KOPT-K1 (cell line): Measurements from ENCODE around the gene TSPOAP1.

Source experiments
- H3K27ac ChIP-seq: fragments of 200-600 bp; sonication (generic); 2 replicates; pipeline ENCODE4 v1.5.1; 2016; ENCODE audit warnings: antibody characterized with exemption, mild to moderate bottlenecking, low read depth, low read length; ENCODE audit not compliant: poor library complexity, severe bottlenecking
- H3K36me3 ChIP-seq: fragments of 200-600 bp; sonication (generic); 2 replicates; pipeline ENCODE4 v1.5.1; 2017; ENCODE audit warnings: antibody characterized with exemption, mild to moderate bottlenecking, low read length, moderate library complexity; ENCODE audit not compliant: insufficient read depth
- H3K9me3 ChIP-seq: fragments of 200-600 bp; sonication (generic); 2 replicates; pipeline ENCODE4 v1.5.1; 2017; ENCODE audit warnings: antibody characterized with exemption, low read length, mild to moderate bottlenecking; ENCODE audit not compliant: insufficient read depth, poor library complexity, severe bottlenecking

The TSPOAP1 gene

DNA sequence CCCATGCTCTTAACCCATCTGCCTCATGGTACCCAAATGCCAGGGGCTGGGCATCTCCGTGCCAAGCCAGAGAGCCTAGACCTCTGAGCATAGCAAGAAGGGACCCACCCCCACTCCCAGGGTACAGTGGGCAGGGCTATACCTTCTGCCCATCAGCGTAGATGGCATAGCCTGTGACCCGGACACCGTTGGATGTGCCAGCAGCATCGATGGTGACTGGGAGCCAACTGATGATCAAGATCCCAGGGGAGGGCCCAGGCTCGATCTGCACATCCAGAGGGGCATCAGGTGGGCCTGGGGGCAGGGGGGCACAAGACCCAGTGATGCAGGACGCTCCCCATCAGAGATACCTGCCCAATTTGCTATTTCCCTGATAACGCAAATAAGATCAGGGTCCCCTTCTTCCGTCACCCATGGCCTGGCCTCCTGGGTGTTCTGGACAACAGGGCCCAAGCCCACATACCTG lies 17.1 kb downstream of the TSPOAP1 start:
- peaks cover 83% of the 10 kb centered on the region for H3K36me3 ChIP-seq

DNA sequence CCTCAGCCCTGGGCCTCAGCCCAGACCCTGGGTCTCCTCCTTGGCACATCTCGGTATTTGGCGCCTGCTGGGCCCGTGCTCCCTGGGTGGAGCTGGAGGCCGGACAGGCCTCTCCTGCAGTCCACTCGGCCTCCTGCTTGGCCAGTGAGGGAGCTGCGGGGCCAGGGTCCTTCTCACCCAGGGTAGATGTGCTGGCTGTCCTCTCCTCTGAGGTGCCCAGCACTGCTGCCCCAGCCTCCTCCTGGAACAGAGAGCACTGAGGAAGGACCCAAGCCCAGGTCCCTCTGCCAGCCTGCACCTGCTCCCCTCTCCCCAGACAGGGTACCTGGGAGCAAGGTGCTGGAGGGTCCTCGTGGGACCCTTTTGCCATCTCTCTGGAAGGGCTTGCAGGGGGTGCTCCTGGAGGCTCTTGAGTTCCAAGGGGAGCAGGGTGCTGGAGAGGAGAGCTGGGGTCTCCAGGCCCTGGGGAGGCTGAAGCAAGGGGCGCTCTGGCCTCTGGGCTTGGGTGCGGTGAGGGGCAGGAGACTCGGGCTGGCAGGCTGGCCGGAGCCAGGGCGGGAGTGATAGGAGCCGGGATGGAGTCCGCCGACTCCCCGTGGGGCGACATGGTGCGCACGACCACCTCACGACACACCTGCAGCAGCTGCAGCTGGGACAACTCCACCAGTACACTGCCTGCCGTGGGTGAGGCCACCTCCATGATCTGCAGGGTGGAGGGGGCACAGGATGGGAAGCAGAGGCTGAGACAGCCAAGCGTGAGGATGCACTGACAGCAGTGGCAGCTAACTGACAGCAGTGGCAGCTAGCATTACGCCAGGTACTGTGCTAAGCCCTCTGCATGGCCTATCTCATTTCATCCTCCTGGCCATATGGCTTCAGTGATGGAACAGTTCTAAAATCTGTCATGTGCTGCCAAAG lies 17.8 kb downstream of the TSPOAP1 start:
- H3K36me3 ChIP-seq: peaks cover 79% of the 10 kb centered on the region
- H3K27ac ChIP-seq: no peak overlapping the region
- H3K9me3 ChIP-seq: no peaks in the 10 kb centered on the region

More for the DNA sequence above, 17.1 kb downstream of the TSPOAP1 start:
- Histone ChIP-seq H3K9me3 (no peaks in the 10 kb centered on the region), H3K27ac (no peak overlapping the region)

DNA sequence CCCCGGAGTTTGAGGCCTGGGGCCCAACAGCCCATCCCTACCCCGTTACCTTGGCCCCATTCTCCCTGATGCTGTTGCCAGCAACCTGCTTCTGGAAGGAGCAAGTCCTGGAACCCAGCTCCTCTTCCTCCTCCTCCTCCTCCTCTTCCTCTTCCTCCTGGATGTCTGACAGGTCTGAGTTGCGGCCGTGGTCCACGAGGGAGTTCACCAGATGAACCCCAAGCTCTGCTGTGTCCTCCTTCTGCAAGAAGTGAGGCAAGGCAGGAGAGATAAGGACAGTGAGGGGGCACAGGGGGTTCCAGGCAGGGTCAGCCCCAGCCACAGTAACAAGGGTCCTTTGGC lies 18.7 kb downstream of the TSPOAP1 start:
- Histone ChIP-seq H3K27ac (no peak overlapping the region), H3K36me3 (peaks cover 70% of the 10 kb centered on the region), H3K9me3 (no peaks in the 10 kb centered on the region)

DNA sequence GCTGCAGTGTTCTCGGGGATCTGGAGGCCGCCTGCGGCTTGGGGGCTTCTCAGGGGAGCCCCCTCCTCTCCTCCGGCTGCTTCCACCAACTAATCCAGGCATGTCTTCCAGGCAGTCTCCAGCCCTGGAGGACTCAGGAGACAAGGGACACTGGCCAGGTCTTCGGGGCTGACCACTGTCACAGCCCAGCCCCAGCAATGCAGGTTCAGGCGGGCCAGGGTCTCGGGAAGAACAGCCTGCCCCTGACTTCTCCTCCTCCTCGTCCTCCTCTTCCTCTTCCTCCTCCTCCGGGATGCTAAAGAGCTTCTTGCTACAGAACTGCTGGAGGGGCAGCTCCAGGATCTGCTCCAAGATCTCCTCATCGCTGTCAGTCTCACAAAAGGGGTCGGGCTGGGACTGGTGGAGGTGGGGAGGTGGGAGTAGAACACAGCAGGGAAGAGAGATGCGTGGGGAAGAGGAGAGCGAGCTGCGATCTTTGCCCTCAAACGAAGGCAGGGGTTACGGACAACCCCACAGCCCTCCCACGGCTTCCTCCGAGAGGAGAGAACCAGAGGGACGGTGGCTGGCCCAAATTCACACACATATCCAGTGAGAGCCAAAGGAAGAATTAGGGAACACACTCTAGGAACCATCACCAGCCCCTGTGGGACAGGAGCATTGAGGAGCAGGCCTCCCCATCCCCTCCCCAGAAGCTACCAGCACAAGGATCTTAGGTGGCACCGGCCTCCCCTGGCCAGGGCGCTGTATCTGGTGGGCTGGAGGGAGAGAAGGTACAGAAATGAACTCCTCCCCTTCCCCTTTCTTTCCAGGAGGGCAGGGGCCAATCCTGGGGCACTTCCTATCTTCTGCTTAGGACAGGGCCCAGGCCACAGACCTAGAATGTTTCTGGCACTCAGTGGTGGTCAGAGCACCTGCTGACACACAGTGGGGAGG lies 19.3 kb downstream of the TSPOAP1 start:
- Histone ChIP-seq H3K9me3 (no peaks in the 10 kb centered on the region), H3K27ac (no peak overlapping the region), H3K36me3 (peaks cover 65% of the 10 kb centered on the region)

DNA sequence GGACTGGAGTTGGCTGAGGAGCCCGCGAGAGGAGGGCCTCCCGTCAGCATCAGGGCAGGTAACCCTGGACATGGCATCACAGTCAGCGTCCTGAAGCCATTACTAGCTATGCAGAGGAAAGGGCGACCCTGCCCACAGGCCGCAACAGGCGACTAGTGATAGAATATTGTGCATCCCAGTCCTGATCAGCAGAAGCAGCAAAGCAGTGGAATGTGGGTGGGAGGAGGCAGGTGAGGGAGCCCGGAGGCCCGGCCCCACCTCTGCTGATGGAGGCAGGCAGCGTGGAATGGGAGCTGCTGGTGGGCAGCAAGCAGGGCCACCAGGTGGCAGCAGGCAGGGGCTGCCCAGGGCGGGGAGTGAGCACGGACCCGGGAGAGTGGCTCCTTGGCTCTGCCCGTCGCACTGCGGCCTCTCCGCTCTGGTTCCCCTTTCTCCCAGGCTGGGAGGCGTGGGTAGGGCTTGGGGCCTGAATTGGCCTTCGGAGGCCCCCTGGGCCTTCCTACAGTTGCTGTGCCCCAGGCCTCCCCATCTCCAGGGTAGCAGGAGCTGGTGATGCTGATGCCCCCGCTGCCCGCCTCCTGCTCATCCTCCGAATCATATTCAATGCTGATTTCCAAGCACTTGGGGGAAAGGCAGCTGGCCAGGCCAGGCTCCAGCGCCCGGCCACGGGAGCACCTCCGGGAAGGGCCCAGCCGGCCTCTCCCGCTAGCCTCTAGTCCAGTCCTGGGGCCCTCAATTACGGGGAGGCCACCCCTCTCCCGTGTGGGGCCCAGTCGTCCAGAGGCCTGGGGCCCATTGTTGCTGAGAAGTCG lies 20.2 kb downstream of the TSPOAP1 start:
- no peak overlapping the region for H3K27ac ChIP-seq
- H3K36me3 ChIP-seq: peaks cover 62% of the 10 kb centered on the region
- H3K9me3 ChIP-seq: no peaks in the 10 kb centered on the region

DNA sequence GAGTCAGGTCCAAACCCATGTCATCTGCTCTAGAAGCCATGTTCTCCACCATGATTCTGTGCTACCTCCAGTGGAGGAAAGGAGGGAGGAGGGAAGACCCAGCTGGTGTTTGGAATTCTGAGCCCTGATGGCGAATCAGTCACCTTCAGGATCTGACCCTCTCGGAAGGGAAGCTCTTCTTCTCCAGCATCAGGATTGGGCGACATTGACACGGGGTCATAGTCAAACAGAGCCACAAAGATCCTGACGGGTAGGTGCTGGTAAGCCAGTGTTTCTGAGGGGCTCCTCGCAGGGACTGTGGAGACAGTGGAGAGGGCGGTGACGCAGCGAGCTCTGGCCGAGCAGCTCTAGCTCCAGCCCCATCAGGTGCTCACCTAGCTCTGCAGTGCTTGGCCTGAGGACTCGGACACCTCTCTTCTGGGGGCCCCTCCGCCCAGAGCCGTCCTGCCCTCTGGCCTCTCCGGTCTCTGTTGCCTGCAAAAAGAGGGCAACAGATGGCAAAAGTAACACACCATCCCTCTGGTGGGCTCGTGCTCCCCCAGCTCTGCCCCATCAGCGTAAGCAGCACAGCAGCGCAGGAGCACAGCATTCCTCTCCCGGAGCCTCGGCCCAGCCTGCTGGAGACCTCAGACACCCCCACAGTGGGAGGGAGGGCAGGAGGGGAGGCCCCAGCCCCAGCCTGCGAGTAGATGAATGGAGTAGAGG lies 21.0 kb downstream of the TSPOAP1 start:
- Histone ChIP-seq H3K36me3 (peaks cover 61% of the 10 kb centered on the region), H3K27ac (no peak overlapping the region), H3K9me3 (no peaks in the 10 kb centered on the region)

DNA sequence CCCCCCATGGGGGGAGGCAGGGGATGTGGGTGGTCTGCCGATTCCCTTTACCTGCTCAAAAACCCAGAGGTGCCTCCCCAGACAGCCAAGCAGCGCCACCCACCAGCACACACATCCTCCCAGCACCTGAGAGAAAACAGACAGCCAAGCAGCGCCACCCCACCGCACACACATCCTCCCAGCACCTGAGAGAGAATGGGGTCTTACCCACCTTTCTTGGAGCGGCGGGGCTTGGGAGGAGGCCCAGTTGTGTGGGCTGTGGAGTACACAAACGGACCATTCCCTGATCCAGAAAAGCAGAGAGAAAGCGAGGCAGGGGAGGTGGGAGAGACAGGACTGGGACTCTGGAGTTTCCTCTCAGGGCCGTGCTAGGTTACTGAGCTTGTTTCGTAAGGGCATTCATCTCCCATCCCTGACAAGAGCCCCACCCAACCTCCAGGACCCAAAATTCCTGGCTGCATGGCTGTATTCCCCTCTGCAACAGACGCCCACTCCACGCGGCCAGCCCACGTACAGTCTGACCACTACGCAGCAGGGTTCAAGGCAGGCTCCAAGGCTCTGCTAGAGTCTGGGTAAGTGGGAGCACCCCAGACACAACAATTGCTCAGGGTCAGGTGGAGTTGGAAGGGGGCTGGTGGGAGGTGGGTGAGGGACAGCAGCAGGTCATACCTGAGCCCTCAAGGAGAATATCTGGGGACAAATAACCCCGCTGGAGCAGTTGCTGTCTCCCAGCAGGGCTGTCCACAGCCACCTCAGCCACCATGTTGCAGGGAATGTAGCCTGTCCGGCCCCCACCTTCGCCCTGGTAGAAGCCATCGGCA lies 22.3 kb downstream of the TSPOAP1 start:
- no peak overlapping the region for H3K27ac ChIP-seq
- peaks cover 50% of the 10 kb centered on the region for H3K36me3 ChIP-seq
- no peaks in the 10 kb centered on the region for H3K9me3 ChIP-seq

DNA sequence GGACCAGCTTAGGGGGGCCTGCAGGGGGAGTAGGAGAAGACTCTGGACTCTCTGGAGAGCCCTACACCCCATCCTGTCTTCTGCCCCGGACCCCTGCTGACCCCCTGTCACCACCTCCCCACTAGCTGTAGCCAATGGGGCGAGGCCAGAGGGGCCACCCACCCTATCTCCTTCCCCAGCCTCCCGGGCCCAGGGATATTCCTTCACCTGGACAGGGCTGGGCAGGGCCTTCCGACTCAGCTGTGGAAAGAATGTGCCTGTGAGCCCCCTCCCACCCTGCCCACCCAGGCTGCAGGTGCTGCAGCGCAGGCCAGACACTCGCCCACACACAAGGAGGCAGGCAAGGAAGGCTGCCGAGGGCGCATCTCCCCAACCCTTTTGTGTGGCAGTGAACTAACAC lies 23.0 kb downstream of the TSPOAP1 start:
- H3K36me3 ChIP-seq: peaks cover 43% of the 10 kb centered on the region
- no peaks in the 10 kb centered on the region for H3K9me3 ChIP-seq
- H3K27ac ChIP-seq: no peak overlapping the region

DNA sequence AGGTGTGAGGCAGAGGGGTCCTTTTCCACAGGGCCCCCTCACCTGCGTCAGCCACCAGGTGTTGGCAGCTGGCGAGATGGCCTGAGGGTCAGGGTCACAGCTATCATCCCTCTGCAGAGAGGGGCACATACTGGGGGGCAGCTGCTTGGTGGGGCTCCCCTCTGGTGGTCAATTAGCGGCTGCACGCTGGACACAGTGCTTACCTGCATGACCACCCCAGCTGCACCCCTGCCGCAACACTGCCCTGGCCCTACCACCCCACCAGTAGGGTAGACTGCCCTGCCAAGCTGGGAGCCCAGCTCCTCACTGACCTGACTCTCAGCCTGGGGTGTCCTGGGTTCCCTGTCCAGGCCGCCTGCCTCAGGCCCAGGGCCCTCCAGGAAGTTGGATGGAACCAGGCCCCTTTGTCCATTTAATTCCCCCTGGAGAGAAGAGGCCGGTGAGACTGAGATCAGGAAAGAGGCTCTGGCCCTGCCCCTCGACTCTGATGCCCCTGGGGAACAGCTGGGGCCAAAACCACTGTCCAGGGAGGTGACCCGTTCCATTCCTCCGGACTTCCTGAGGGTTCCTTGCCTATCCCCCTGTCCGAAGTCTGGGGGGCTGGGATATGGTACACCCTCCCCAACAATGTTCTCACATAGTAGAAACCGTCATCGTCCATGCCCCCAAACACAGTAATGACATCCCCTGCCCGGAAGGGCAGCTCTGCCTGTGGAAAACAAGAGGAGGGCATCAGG lies 23.7 kb downstream of the TSPOAP1 start:
- Histone ChIP-seq H3K36me3 (peaks cover 36% of the 10 kb centered on the region), H3K27ac (no peak overlapping the region), H3K9me3 (no peaks in the 10 kb centered on the region)

DNA sequence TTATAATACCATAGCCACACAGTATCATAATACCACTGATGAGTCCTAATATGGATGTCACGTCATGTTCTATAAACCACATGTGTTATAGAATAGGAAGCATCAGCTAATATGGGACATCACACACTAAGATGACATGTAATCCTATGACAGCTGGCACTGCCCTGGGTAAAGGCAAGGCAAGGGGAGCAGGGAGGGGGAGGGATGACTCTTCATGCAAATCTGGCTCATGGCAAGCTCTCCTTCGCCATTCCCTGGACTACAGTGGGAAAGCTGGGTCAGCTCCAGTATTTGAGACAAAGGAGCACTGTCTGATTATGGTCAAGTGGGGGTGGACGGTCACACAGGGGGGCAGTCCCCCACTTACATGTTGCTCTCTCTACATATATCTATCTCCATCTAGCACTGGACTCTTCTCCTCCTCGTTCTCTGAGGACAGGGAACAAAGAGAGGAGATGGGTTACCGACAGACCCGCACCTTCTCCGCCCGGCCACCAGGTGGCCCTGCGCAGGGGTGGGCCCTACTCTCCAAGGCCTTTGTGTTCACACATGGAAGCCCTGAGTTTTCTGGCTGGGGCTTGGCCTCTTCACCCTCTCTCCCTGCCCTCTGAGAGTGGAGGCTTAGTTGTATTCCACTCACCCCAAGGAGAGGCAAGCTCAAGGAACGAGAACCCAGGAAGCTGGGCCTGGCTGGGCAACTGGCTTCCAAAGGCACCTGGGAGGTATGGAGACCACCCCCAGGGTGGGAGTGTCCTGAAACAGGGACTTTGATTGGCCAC lies 24.4 kb downstream of the TSPOAP1 start:
- Histone ChIP-seq H3K36me3 (peaks cover 29% of the 10 kb centered on the region; the same call in 1 of the 2 replicates), H3K27ac (no peak overlapping the region), H3K9me3 (no peaks in the 10 kb centered on the region)

DNA sequence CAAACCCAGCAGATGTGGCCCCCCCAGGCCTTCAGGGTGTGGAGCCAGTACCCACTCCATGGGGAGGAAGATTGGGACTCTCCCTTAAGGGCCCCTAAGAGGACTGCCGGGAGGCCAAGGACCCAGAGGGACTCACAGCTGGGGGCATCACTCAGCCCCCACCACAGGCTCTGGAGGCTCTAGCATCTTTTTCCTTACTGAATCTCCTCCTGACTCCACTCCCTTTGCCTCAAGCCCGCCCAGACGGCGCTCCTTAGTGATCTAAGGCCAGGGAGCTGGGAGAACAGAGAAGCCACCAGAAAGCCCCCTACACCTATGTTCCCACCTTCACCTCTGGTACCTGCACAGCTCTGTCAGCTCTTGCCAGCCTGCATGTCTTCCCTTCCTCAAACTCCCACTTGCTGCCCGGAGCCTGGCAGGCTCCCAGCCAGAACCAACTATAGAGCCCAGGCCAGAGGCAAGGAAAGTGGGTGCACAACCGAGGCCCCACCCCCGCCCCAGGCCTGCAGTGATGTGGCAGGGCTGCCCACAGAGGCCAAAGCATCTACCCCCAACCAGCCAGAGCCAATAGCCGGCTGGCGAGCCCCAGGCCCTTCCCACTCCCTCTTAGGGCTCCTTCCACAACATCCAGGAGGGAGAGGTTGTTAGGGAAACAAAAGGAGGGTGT lies 25.5 kb downstream of the TSPOAP1 start:
- Histone ChIP-seq H3K36me3 (peaks cover 23% of the 10 kb centered on the region; the same call in 1 of the 2 replicates), H3K9me3 (no peaks in the 10 kb centered on the region), H3K27ac (no peak overlapping the region)
